Transverse colon (tissue), 3 donors: ENCODE data around the gene F7.

ENCODE experiments used
- CTCF ChIP-seq, 5 experiments: fragments of 200-600 bp in 3 of 5; fragments of 450-650 bp in 2 of 5; sonication (generic) in 3 of 5; IDR thresholded peaks; 1 replicate in 2 of 5; 2 replicates in 3 of 5; pipeline ENCODE4 v1.5.1; 2016 to 2017; ENCODE audit warnings: antibody characterized with exemption in 5 of 5, inconsistent platforms in 3 of 5, mild to moderate bottlenecking in 2 of 5, moderate library complexity in 1 of 5
- EP300 ChIP-seq: sonication (generic); formaldehyde crosslinking; IDR thresholded peaks from one replicate; pipeline ENCODE4 v1.6.1; 2017; ENCODE audit warnings: antibody characterized with exemption, low read depth
- POLR2A ChIP-seq: fragments of 450-650 bp; IDR thresholded peaks from one replicate; pipeline ENCODE4 v1.6.1; 2016; ENCODE audit warnings: antibody characterized with exemption, mild to moderate bottlenecking, moderate library complexity

DNA sequence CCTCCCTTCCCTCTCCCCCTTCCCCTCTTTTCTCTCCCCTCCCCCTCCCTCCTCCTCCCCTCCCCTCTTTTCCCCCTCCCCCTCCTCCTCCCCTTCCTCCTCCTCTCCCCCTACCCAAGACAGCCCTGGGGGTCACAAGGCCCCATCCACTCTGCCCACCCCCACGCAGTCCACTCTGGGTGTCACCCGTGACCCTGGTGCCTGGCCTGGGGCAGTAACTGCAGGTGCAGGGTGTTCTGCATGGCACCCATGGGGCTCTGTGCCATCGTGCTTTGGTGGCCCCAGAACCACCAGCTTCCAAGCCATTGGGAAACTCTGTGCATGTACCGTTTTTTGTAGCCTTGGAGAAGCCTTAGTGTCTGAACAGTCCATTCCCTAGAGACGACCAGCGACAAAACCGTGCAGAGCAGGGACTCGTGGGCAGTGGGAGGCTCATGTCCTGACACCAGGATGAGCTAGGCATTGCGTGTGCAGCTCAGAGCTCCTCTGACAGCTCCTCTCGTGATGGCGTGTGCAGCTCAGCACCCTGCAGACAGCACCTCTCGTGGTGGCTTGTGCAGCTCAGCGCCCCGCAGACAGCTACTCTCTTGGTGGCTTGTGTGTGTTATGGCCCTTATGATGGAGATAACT is 43.7 kb upstream of the F7 start:
- TF ChIP-seq POLR2A, result no peak
- no peak for TF ChIP-seq CTCF (IDR thresholded peaks at IDR 0.05)
- no peak for TF ChIP-seq EP300
